KOPT-K1 (cell line): ENCODE results near the gene ZNF574.

Experiments
- H3K27ac ChIP-seq: fragments of 200-600 bp; sonication (generic); 2 replicates; pipeline ENCODE4 v1.5.1; 2016; ENCODE audit warnings: antibody characterized with exemption, mild to moderate bottlenecking, low read depth, low read length; ENCODE audit not compliant: poor library complexity, severe bottlenecking
- H3K36me3 ChIP-seq: fragments of 200-600 bp; sonication (generic); 2 replicates; pipeline ENCODE4 v1.5.1; 2017; ENCODE audit warnings: antibody characterized with exemption, mild to moderate bottlenecking, low read length, moderate library complexity; ENCODE audit not compliant: insufficient read depth
- H3K9me3 ChIP-seq: fragments of 200-600 bp; sonication (generic); 2 replicates; pipeline ENCODE4 v1.5.1; 2017; ENCODE audit warnings: antibody characterized with exemption, low read length, mild to moderate bottlenecking; ENCODE audit not compliant: insufficient read depth, poor library complexity, severe bottlenecking

ZNF574 gene

DNA sequence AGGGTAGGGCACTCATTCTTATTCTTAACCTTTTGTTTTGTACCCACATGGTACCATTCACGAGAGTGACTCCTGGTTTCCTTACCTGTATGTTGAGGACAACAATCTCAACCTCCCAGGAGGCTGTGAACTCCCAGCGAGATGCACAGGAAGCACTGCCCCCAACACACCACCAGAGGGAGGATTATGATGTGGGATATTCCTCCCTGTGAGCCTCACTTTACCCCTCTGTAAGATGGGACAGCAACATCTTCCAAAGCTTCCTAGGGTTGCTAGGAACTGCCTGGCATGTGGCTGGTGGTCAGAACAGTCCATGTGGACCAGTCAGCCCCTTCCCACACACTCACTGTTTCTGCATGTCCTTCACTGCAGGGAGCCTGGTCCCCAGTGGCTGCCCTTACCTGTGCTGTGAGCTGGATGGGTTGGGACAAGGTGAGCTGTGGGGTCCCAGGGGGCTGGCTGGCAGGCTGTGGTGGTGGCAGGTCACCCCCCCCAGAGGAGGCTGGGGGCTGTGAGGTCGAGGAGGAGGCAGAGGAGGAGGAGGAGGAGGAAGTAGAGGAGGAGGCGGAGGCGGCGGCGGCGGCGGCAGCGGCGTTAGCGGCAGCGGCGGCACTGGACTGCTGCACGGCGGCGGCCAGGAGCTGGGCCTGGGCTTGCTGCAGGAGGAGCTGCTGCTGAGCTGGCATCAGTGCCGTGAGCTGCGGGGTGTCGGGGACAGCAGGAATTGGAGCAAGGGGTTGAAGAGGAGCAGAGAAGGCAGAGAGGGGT is 40.5 kb downstream of the ZNF574 start:
- H3K36me3 ChIP-seq = no peaks in the 10 kb centered on the region
- H3K27ac ChIP-seq = no peak overlapping the region
- H3K9me3 ChIP-seq = no peaks in the 10 kb centered on the region

DNA sequence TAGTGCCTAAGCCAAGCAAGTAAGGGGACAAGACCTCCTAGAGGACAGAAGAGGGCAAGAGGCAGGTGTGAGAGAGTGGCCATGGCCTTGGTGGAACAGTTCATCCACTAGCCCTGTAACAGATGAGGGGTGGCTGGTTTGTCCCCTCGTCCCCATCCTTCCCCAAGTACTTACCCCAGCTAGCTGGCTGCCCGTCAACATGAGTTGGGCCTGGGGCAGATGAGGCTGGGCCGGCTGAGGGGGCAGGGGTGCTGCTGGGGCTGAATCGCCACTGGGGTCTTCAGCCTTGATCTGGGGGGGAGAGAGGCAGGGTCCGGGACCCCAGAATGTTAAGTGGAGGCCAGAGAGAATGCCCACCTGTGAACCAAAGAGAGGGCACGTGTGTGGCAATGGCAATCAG is 41.1 kb downstream of the ZNF574 start:
- no peaks in the 10 kb centered on the region for H3K36me3 ChIP-seq
- no peaks in the 10 kb centered on the region for H3K9me3 ChIP-seq
- H3K27ac ChIP-seq = no peak overlapping the region

DNA sequence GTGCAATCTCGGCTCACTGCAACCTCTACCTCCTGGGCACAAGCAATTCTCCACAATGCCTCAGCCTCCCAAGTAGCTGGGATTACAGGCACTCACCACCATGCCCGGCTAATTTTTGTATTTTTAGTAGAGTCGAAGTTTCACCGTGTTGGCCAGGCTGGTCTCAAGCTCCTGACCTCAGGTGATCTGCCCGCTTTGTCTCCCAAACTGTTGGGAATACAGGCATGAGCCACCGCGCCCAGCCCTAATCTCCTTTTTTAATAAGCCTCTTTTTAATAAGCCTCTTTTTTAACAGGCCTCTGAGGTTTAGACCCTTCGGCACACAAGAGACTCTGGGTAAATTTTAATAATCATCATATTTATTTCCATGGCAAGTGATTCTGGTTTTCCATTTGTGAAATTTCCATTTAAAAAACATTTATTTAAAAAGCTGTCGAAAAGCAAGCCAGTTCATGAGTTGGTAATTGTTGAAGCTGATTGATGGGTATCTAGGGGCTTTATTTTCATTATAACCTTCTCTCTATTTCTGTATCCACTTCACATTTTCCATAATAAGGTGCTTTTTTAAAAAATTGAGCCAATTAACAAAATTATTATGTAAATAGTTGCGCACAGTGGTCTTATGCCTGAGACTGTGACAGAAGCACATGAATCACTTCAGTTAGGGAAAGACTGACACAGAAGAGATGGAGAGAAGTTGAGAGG is 44.5 kb downstream of the ZNF574 start:
- Histone ChIP-seq H3K36me3 (no peaks in the 10 kb centered on the region), H3K9me3 (no peaks in the 10 kb centered on the region), H3K27ac (no peak overlapping the region)

DNA sequence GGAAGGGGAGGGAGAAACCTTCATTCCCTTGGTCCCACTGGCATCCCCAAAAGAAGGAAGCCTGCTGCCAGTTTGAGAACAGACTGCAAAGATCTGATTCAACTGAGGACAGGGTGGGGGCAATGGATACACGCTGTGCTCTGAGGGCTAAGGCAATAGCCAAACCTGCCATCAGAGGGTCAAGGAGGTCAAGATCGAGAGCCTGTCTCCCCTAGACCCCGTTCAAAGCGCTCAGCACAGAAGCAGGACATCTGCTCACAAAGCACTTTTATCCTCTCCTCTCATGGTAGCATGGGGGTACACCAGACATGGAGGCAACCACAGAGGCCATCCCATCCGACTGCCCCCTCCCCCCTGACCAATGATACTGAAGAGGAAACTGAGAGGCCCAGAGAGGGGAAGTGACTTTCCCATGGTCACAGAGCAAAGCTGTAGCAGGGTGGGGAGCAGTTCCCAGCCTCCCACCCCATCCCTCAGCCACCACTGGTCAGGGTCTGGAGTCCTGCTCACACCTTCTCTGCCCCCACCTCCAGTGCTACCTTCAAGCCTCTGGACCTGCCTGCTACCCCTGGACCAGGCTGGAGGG is 45.2 kb downstream of the ZNF574 start:
- Histone ChIP-seq H3K27ac (no peak overlapping the region), H3K9me3 (no peaks in the 10 kb centered on the region), H3K36me3 (no peaks in the 10 kb centered on the region)

- H3K27ac ChIP-seq = no peak overlapping the region
- H3K9me3 ChIP-seq = no peaks in the 10 kb centered on the region
- H3K36me3 ChIP-seq = no peaks in the 10 kb centered on the region
Observed at GRCh38 chr19:42121656-42122069, 45.7 kb downstream of the ZNF574 start.

GRCh38 chr19:42122691-42123607 is 47.0 kb downstream of the ZNF574 start:
- Histone ChIP-seq H3K9me3 (no peaks in the 10 kb centered on the region), H3K27ac (no peak overlapping the region), H3K36me3 (no peaks in the 10 kb centered on the region)

DNA sequence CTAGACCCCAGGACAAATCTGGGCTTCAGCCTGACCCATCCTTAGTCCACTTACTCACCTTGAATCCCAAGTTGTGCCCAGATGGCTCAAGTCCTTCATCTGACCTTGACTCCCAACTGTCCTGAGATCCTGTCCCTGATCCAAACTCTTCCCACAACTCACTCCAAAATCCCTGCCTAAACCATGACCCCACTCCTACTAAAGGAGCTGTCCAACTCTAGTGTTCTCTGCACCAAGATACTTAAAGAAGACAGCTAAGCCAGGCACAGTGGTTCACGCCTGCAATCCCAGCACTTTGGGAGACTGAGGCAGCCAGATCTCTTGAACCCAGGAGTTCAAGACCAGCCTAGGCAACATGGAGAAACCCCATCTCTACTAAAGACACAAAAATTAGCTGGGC is 47.8 kb downstream of the ZNF574 start:
- Histone ChIP-seq H3K27ac (no peak overlapping the region), H3K36me3 (no peaks in the 10 kb centered on the region), H3K9me3 (no peaks in the 10 kb centered on the region)

DNA sequence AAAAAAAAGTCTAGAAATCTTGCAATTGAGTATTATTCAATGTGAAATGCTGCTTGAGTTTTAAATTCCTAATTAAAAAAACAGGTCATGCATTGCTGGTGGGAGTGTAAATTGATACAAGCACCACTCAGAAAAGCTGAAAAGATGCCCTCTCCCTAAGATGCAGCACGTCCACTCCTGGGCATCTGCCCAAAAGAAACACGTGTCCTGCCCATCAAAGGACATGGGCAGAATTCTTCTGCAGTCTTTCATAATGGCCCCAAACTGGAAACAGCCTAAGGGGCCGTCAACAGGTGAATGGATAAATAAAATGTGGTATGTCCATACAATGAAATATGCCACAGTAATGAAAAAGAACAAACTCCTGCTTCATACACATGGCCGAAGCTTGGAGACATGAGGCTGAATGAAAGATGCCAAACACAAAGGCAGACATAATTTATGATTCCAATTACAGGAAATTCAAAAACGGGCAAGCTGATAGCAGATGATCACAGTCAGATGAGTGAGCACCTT is 48.5 kb downstream of the ZNF574 start:
- Histone ChIP-seq H3K9me3 (no peaks in the 10 kb centered on the region), H3K36me3 (no peaks in the 10 kb centered on the region), H3K27ac (no peak overlapping the region)

DNA sequence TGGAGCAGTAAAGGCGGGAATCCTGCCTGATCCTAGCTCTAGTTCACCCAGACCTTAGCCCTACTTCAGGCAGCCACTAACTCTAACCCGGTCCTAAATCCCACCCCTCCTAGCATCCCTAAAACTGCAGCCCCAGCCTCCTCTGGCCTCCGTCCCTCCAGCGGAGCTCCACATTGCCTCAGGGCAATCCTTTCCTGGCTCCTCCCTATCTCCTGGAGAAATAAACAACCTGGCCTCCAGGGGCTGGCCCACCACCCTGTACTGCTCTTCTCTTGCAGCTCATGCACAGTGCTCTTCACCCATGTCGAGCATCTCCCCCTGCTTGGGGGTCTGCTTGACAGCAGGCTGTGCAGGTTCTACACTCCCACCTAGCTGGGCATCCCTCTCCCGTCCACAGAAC is 49.6 kb downstream of the ZNF574 start:
- no peaks in the 10 kb centered on the region for H3K36me3 ChIP-seq
- no peaks in the 10 kb centered on the region for H3K9me3 ChIP-seq
- H3K27ac ChIP-seq = no peak overlapping the region

GRCh38 chr19:42126574-42126973 is 50.6 kb downstream of the ZNF574 start:
- Histone ChIP-seq H3K27ac (no peak overlapping the region), H3K36me3 (no peaks in the 10 kb centered on the region), H3K9me3 (no peaks in the 10 kb centered on the region)

DNA sequence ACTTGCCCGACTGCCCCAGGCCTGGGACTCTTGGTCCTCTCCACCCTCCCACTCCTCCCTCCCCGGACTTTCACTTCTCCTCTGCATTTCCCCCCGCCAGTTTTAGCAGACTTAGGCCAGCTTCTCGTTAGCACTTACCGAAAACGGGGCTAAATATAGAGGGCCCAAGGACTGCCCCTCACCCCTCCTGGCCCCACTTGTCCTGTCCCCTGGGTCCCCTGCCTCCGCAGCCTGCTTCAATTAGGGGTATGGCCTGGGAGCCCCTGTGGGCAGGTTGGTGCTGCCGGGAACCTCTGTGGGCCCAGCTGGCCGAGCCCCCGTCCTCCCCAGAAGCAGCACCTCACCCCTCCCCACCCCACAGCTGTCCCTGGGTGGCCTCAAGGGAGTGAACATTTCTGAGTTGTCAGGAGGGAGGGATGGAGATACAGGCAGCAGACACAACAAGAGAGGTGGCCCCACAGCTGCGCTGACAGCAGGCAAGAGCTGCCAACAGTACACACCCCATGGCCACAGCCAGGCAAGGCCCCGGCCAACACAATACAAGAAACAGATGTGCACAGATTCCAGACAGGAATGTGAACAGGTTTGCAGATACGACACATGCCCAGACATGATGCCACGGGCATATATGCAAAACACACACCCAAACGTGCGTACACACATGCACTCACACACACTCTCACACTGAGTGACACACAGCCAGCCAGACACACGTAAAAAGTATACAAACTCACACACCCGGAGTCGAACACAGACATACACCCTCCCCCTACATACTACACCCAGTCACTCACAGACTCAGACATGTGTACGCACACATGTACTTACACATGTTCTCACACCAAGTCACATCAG is 53.7 kb downstream of the ZNF574 start:
- no peaks in the 10 kb centered on the region for H3K9me3 ChIP-seq
- H3K36me3 ChIP-seq = no peaks in the 10 kb centered on the region
- no peak overlapping the region for H3K27ac ChIP-seq

DNA sequence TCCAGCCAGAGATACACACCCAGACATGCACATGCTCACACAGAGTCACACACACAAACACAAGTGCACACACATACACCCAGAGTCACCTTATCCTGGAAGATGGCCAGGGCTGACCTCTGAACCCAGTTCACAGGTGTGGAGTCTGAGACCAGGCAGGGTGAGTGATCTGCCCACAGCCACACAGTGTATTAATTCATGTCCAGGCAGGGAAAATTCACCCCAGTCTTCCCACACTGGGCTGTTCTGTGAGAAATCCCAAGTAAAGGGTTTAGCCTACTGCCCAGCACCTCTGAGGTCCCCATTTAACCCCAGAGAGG is 54.2 kb downstream of the ZNF574 start:
- H3K36me3 ChIP-seq = no peaks in the 10 kb centered on the region
- no peak overlapping the region for H3K27ac ChIP-seq

More for the DNA sequence above, 54.2 kb downstream of the ZNF574 start:
- no peaks in the 10 kb centered on the region for H3K9me3 ChIP-seq
